Loucy (cell line): ENCODE data around the gene INSYN2B.

Source experiments
- EZH2phosphoT487 ChIP-seq: fragments of 200-600 bp; IDR thresholded peaks from 2 replicates; pipeline ENCODE4 v1.6.1; 2018; ENCODE audit warnings: antibody characterized with exemption, mild to moderate bottlenecking, moderate library complexity, borderline replicate concordance
- TF ChIP-seq, protein P1 (sequence below): fragments of 200-600 bp; sonication (generic); conservative IDR thresholded peaks from 2 replicates; pipeline ENCODE4 v1.5.1; 2014; ENCODE audit warnings: mild to moderate bottlenecking, antibody characterized with exemption, low read length

DNA sequence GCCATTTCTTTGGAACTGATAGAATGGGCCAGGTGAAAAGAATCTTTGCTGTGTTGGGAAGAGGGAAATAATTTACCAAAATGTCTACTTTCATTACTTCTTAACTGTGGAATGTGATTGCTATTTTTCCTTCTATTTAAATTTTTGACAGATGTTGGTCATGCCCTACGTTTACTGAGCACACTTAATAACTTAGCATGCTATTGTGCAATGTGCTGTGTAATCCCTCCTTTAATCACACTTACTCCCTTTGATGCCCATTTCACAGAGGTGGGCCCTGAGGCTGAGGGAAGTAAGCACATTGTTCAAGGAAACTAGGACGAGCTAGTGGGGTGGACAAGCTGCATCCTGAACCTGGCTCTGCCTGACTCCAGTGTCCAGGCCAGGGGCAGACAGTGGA, 47.8 kb upstream of the INSYN2B start:
- TF ChIP-seq, protein P1, sequence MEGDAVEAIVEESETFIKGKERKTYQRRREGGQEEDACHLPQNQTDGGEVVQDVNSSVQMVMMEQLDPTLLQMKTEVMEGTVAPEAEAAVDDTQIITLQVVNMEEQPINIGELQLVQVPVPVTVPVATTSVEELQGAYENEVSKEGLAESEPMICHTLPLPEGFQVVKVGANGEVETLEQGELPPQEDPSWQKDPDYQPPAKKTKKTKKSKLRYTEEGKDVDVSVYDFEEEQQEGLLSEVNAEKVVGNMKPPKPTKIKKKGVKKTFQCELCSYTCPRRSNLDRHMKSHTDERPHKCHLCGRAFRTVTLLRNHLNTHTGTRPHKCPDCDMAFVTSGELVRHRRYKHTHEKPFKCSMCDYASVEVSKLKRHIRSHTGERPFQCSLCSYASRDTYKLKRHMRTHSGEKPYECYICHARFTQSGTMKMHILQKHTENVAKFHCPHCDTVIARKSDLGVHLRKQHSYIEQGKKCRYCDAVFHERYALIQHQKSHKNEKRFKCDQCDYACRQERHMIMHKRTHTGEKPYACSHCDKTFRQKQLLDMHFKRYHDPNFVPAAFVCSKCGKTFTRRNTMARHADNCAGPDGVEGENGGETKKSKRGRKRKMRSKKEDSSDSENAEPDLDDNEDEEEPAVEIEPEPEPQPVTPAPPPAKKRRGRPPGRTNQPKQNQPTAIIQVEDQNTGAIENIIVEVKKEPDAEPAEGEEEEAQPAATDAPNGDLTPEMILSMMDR = no peak
- no peak for TF ChIP-seq EZH2phosphoT487
